Stimulated activated CD4-positive, alpha-beta T cell treated with anti-CD3 and anti-CD28 coated beads, Interleukin-4, amount 100 ng/mL, for 4 hours (primary cell): ENCODE data around the gene ACSL5.
A peak's percentile ranks its signal among the peaks of the same experiment; 100 is the strongest.
"Not testable (repeated sequence)": the region's sequence is repeated elsewhere in the genome, so short reads cannot be mapped to it uniquely, and the experiment has no call there.

ENCODE experiments used
- DNase-seq, 2 experiments: peaks; one replicate each; pipeline ENCODE4 v3.0.0-alpha.2; 2020

The ACSL5 gene

DNA sequence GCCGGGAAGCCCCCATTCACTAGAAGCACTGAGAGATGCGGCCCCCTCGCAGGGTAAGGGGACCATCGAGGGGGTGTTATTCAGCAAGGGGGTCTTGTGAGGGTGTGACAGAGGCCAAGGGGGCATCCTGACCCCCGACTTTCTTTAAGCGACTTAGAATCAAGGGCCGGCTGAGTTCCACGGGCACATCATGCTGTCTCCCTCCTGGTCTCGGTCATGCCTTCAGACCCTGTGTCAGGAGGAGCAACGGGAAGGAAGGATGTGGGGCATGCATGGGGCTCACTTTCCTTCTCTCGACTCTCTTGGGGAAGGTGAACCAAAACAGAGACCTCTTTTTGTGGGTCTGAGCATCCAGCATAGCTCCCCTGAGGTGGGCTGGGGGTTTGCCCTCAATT lies 2.5 kb downstream of the ACSL5 start:
- no peak for DNase-seq

- DNase-seq: not testable (repeated sequence)
These were observed 3.2 kb downstream of the ACSL5 start for GRCh38 chr10:112377116-112377515.

- no peak for DNase-seq
These were observed 5.8 kb downstream of the ACSL5 start for GRCh38 chr10:112379635-112380296.

DNA sequence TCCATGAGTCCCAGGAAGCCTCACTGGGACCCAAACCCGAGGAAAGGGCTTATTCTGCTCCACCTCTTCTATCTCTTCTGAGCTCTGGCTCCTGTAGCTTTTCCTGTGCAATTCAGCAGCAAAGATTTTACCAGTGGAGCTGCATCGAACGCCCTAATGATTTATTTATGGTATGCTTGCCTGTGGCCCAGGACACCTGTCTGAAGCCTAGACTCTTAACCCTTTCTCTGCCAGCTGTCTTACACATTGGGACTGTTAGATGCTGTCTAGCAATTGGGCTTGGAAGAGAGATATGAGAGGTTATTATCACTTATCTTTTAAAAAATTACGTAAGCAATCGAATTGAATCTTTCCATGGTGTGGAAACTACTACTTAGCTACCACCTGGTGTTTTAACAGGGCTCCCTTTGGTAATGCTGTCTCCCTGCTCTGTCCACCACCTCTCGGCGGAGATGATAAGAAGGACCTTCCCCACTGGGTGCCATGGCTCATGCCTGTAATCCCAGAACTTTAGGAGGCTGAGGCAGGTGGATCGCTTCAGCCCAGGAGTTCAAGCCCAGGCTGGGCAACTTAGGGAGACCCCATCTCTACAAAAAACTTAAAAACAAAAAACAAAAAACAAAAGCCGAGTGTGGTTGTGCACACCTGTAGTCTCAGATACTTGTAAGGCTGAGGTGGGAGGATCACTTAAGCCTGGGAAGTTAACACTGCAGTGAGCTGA lies 8.8 kb downstream of the ACSL5 start:
- DNase-seq: no peak

GRCh38 chr10:112383325-112383724 lies 9.4 kb downstream of the ACSL5 start:
- no peak for DNase-seq

GRCh38 chr10:112384141-112384540 lies 10.2 kb downstream of the ACSL5 start:
- no peak for DNase-seq

- no peak for DNase-seq
These were observed 11.3 kb downstream of the ACSL5 start for GRCh38 chr10:112385201-112385600.

DNA sequence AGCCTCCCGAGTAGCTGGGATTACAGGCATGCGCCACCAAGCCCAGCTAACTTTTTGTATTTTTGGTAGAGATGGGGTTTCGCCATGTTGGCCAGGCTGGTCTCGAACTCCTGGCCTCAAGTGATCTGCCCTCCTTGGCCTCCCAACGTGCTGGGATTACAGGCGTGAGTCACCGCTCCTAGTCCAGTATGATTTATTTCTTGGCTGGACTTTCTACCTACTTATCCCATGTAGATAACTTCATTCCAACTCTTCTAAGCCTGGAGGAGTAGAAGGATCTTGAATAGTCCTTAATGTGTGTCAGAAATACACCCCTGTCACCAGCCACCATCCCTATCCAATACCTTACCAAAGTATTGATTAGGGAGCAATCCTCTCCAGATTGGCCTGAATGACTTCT lies 14.1 kb downstream of the ACSL5 start:
- DNase-seq: not testable (repeated sequence)

- no peak for DNase-seq
These were observed 14.6 kb downstream of the ACSL5 start for GRCh38 chr10:112388548-112388947.

GRCh38 chr10:112389271-112389822 lies 15.4 kb downstream of the ACSL5 start:
- peak; percentile 30 to 67 for DNase-seq

- no peak for DNase-seq
These were observed 16.3 kb downstream of the ACSL5 start for GRCh38 chr10:112390125-112390703.

- DNase-seq: no peak
These were observed 19.4 kb downstream of the ACSL5 start for GRCh38 chr10:112393341-112393740.

GRCh38 chr10:112393827-112394226 lies 19.9 kb downstream of the ACSL5 start:
- DNase-seq: no peak

DNA sequence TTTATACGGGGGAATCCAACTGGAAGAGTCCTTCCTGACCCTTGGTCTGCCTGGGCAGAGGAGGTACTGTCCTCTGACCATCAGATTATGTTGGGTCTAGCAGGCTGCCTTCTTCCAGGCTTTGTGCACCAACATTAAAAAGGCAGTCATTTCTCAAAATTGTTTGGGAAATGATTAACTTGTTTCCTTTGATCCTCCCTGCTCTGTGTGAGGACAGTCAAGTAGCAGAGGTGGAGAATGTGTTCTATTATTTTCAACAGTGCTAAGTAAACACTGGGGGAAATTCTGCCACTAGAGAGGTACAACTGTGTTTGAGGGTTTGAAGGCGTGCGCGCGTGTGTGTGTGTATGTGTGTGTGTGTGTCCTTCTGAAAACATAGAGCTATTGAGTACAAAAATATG lies 20.6 kb downstream of the ACSL5 start:
- DNase-seq: no peak

DNA sequence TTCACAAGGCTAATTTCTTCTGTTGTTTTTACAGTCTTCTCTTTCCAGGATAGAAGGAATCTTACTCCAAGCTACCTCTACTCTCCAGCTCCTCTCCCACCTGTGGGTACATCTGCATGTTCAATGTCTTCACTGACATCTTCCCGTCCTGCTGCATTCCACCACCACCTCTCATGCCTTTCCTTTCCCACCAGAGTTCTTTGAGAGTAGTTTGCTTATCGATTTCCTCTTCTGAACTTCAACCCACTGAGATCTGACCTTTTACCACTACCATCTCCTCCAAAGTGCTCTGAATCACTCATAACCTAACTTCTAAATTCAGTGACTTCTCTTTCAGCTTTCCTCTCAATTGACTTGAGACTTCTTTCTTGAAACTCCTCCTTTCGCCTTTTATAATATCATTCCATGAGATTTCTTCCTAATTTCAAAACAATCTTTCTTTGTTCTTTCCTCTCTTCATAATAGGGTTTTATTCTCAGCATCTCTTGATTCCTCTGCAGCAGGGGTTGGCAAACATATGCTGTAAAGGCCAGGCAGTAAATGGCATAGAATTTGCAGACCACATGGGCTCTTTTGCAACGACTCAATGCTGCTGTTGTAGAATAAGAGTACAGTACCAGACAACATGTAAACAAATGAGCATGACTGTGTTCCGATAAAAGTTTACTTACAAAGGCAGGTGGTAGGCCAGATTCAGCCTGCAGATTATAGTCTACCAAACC lies 22.1 kb downstream of the ACSL5 start:
- DNase-seq: no peak

GRCh38 chr10:112397592-112397991 lies 23.7 kb downstream of the ACSL5 start:
- no peak for DNase-seq

GRCh38 chr10:112402917-112403316 lies 29.0 kb downstream of the ACSL5 start:
- DNase-seq: no peak

DNA sequence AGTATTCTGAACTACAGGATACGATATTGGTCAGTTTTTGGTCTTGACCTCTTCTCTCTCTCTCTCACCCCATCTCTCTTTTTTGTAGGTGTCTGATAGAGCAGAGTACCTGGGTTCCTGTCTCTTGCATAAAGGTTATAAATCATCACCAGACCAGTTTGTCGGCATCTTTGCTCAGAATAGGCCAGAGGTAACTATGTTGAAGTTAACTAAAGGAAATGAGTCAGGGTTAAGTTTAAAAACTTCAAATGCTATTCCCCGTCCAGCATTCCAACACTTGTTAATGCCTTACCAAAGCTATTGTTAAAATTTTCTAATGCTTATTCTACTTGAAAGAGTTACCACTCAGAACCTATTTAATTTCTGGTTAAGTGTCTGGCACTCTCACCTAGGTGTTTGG lies 30.7 kb downstream of the ACSL5 start:
- no peak for DNase-seq

- not testable (repeated sequence) for DNase-seq
These were observed 32.9 kb downstream of the ACSL5 start for GRCh38 chr10:112406806-112407205.

- DNase-seq: no peak
These were observed 33.8 kb downstream of the ACSL5 start for GRCh38 chr10:112407696-112408095.

- DNase-seq: no peak
These were observed 35.4 kb downstream of the ACSL5 start for GRCh38 chr10:112409299-112409698.

GRCh38 chr10:112409755-112410154 lies 35.8 kb downstream of the ACSL5 start:
- no peak for DNase-seq

- no peak for DNase-seq
These were observed 38.8 kb downstream of the ACSL5 start for GRCh38 chr10:112412696-112413095.
